GOT3 (cell line): Measurements from ENCODE around the gene CTNND2.

ENCODE experiments used
- DNase-seq: peaks from one replicate; lab custom pipeline; 2025; ENCODE audit warnings: mixed read lengths; lab: John Stamatoyannopoulos, UW

The CTNND2 gene

DNA sequence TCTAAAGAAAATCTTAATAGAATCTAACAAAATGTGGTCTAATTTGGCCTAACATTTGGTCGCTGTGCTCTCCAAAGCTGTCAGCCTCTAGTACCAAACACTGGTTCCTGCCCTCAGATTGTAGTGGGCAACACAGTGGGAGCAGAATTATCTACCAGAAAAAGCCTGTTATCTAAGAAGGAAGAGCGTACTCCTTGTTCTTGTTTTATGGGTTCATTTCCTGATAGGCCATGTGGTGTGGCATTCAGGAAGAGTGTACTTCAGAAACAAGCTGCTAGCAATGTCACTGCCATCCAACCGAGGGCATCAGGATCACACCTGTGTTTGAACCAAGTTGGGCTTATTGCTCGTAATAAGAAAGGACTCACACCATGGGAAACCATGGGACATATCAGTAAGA is 655.3 kb downstream of the CTNND2 start:
- no peak for DNase-seq

DNA sequence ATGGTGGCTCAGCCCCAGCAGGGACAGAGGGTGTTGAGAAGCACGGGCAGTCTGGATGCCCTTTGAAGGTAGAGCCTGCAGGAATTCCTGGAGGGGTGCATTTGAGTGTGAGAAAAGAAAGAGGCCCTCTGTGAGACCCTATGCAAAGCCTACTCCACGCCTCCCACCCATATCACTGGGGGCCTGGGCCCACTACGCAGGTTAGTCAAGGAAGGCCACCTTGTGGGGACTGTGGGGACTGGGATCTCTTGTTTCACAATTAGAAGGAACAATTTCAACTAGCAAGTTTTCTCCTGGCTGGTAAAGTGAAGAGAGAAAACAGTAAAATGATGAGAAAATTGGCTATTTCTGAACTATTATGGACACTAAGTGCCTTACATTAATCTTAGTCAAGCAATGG is 657.0 kb downstream of the CTNND2 start:
- no peak for DNase-seq

DNA sequence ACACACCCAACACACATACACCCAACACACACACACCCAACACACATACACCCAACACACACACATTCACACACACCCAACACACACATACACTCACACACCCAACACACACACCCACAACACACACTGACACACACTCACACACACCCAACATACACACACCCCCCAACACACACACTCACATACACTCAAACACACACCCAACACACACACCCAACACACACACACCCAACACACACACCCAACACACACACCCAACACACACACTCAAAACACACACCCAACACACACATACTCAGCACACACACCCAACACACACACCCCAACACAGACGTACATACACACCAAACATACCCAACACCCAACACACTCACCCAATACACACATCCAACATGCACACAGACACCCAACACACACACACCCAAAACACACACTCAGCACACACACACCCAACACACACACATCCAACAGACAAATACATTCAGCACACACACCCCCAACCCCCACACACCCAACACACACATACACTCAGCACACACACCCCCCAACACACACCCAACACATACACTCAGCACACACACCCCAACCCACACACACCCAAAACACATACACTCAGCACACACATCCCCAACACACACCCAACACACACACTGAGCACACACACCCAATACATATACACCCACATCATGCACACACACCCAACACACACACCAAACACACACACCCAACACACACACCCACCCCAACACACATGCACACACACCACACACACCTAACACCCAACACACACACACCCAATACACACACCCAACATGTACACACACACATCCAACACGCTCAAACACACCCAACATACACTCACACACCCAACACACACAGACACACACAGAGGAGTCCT is 663.7 kb downstream of the CTNND2 start:
- no peak for DNase-seq

DNA sequence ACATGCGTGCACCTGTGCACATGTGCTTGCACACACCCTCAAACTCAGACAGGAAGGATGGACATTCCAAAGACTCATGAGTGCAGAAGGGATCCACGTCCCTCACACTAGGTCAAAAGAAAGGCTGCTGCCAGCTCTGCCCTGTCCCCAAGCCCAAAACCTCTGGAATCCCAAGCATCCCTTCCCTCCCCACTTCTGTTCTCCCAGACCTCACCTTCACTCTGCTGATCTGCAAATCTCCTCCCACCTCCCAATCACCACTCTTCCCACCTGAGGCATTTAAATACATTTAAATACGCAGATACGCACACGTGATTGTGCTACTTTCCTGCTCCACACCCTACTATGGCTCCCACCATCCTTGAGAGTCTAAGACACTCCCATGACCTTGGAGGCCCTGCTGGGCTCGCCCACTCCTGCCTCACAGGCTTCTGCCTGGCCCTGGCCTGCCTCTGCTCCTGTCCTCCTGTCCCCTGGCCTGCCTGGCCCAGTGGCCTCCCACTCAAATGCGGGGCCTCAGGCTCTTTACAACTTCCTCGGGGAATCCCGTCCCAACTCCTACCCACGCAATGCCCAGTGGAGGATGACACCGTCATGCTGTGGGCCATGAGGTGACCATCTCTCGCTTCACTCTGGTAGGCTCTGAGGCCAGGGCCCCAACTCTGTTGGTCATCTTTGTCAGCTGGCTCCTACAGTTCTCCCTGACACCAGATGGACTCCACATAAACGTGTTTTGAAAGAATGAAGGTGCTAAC is 664.8 kb downstream of the CTNND2 start:
- no peak for DNase-seq

DNA sequence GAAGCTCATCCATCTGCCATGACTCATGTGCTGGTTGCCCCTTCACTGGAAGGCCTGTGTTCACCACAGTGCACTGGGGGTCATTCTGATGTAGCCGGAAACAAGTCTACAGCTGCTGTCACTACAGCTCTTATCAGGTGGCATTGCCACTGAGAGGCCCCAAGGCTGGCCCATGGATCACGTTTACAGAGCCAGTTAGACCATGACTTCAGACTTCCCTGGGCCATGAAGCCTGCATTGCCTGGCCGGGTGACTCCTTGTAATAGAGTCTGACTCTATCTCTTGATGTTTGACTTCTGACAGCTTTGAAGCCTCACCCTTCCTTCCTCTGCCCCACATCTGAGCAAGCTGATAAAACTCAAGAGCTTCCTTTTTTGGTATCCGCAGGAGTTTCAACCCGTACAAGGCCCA is 669.7 kb downstream of the CTNND2 start:
- no peak for DNase-seq

DNA sequence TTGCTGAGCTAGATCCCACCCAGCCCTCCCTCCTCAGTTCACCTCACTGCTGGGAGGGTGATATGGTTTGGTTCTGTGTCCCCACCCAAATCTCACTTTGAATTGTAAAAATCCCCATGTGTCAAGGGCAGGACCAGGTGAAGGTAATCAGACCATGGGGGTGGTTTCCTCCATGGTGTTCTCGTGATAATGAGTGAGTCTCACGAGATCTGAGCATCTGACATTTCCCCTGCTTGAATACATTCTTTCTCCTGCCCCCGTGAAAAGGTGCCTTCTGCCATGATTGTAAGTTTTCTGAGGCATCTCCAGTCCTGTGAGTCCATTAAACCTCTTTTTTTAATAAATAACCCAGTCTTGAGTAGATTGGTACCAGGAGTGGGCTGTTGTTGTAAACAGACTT is 673.4 kb downstream of the CTNND2 start:
- DNase-seq = no peak

DNA sequence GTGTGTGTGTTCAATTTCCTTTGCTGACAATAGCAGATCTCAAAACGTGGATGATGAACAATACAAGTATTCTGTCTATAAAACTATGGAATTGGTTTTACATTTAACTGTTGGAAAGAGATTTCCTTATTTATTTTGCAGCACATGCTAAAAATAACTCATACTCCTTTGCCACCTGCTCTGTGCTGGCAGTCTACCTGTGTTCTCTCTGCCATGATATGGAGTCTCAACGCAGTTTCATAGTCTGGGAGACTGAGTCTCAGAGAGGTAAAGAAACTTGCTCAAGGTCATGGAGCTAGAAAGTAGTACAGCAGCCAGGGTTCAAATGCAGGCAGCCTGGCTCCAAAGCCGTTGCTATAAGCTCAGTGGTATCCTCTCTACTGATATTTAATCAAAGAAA is 677.2 kb downstream of the CTNND2 start:
- DNase-seq = no peak

DNA sequence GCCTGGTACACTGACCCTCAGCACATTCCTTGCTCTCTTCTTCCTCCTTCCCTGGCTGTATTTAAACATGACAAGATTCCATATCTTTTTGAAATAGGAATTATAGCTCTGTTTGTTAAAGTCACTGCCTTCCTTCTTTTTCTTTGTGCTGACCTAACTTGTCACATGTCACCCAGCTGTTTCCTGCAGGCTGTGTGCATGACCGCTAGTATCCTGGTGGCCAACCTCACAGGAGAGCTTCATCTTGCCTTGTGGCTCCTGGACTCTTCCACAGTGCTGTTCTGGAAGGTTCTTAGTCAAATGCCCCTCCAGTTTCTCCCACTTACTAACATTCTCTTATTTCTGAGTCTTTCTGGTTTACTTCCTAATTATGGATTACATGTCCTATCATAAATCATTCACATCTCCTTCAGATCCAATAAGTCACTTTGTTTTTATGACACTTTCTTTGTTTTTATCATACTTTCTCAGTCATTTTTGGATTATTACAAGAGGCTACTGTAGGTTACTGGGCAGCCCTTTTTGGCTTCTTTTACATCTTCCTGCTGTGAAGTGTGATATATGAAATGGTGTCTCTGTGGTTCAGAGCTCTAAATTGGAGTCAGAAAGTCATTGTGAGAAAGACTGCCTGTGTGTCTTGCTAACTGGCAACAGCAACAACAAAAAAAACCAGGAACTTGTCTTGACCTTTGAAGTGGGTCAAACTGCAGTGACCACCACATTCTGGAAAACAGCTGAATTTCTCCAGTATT is 679.6 kb downstream of the CTNND2 start:
- no peak for DNase-seq

DNA sequence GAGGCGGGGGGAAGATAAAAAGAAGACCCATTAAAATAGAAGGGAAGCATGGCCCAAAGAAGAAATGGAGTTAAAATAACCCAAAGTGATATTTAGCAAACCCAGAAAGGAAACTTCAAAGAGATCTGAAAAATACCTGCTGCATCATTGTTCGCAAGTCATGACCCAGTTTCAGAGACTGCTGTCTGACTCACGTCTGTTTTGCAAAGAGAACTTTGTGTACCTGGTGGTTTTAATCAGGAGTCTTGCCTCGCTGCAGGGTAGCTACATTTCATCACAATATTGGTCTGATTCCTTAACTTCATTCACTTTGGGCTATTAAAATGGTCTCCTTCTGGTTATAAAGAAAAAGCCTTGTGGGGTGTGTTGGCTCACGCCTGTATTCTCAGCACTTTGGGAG is 682.1 kb downstream of the CTNND2 start:
- DNase-seq = no peak

DNA sequence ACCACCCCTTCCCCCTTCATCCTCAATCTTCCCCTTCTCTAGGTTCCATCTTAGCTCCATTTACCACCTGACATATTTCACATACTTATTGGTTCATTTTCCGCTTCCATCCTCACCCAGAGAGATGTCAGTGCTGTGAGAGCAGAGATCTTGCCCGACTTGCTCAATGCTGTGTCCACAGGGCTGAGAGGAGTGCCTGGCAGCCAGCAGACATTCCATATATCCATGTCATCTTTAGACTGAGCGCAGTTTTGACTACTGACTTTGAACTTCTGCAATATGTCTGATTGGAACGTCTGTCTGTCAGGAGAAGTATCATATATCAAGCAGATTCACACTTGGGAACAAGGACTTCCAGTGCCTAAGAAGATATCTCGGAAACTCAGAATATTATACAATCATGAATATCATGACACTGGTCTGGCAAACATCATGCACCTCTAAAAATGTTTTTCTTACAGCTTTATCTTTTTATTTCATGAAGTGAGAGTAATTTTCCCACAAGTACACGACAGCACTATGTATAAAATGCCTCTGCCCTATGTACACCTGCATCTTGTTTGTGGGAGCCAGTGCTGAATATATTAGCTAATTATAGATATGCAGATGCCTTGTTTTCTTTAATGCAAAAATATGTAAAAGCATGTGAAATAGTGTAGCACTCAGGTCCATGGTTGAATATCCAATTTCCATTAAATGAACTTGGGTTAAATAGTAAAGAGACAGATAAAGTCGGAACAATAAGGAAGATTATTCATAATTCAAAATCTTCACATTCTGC is 689.2 kb downstream of the CTNND2 start:
- DNase-seq = no peak

DNA sequence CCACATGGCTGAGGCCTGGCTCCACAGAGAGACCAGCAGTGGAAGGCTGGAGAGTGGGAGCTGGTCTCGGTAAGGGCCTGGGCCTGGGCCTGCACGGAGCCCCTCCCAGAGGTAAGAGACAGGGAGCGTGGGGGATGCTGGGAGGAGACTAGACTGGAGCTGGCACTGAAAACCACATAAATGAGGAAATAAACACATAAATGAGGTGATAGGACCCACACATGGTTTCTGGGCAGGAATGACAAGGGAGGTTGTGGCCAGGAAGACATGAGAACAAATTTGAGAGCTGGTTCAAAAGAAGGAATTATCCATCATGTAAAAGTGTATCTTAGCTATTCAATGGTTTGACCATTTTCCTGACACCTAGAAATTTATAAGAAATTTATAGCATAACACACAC is 691.5 kb downstream of the CTNND2 start:
- no peak for DNase-seq

DNA sequence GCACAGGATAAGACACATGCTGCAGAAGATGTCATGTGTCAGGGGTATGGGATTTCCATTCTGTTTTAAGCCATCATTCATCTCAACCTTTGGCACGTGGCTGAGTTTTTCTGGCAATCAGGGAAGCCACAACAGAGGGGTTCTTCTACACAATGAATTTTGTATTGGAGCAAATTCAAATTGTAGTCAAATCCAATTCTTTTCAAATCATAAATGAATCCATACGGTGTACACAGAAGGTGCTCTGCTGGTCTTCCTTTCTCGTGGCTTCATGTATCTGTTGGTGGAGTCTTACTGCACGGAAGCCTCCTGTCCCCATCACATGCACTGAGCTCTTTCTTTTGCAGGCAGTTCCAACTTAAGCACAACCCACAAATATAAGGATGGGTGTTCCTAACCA is 706.5 kb downstream of the CTNND2 start:
- DNase-seq = no peak

DNA sequence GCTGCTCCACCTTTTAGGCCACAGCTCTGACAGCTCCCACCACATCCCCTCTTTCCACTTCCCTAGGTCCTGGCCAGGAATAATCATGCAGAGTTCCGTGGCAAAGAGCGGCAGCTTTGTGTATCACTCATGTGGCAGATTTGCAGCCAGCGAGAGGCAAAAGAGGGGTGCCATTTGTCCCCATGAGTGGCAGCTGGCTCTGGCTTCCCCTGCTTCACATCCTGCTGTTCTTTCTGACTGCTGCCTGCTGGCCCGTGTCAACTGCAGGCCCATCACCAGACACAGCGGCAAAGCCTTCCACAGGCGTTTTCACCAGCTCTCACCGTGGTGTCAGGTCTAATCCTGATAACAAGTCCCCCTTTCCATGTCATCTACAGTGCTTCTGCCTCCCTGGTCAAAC is 712.6 kb downstream of the CTNND2 start:
- no peak for DNase-seq

DNA sequence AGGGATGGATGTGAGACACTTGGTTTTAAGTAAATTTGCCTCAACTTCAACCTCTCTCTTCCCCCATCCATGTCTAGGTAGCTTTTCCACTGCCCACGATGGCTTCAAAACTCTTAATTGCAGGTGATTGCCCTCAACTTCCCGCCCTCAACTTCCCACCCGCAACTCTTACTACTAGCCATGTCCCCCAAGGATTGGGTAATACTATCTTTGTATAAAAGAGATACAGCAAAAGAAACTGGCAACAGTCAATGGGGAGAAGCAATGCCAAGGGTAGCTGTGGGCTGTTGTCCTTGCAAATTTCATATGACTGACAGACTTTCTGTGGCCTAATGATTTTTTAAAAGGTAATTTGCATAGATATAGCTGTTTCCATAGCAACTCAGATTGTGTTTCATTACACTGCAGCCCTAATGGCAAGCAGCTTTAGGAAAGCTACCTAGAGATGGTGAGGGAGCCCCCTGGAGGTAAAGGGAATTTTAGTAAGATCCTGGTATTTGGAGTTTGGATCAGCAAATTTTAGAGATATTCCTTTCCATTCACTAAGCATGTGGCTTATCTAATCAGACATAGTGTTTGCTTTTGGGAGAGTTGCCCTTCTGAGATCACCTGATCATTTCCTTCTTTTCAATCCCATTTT is 721.7 kb downstream of the CTNND2 start:
- DNase-seq = no peak

DNA sequence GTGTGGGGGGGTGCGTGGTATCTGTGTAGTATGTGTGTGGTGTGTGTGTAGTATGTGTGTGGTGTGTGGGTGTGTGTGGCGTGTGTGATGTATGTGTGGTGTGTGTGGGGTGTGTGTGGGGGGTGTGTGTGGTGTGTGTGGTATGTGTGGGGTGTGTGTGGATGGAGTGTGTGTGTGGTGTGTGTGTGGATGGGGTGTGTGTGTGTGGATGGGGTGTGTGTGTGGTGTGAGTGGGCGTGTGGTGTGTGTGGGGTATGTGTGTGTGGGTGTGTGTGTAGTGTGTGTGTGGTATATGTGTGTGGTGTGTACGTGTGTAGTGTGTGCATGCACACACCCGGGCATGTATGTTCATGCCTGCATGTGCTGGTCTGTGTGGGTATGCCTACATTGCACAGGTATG is 722.3 kb downstream of the CTNND2 start:
- DNase-seq = no peak

DNA sequence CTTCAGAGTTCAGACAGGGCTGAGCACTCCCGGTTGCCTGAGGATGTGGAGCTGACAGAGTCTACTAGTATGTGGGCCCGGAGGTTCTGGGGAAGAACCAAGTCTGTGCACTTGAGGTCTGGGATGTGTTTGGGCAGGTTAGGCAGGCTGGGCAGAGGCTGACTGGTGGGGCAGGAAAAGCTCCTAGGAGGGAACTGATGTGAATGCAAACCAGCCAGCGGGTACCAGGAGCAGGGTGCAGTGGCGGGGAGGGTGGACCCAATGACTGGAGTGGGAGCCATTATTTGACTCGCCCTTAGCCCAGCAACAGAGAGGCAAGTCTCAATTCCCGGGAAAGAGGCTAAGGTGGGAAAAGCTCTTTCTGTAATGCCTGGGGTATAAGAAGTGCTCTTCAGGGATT is 723.4 kb downstream of the CTNND2 start:
- no peak for DNase-seq

DNA sequence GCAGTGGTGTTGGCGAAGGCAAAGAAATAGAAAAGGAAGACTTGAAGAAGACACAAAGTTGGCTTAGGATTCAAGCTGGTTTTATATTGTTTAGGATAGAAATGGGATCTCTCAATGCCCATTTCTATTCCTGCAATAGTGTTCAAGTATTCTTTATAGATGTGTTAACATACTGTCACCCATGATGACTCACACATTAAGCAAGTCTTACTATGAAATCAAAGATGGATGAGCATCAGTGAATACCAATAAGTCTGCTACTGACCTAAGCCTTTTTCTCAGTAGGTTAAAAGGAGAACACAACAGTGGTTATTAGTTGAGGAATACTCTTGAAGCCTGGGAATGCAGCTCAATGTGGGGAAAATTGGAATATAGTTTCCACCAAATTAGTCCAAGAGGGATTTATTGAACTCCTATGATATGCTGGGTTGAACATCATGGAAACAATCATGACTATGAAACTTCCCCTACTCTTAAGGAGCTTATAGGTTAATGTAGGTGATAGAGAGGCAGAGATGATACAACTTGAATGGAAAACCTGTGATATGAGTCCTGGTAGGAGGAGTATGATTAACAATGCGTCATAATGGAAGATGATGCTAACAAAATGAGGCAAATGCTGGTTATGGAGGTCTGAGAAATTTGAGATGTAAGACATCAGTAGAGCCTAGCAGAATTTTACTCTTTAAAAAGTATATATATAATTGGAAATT is 726.1 kb downstream of the CTNND2 start:
- DNase-seq = no peak

DNA sequence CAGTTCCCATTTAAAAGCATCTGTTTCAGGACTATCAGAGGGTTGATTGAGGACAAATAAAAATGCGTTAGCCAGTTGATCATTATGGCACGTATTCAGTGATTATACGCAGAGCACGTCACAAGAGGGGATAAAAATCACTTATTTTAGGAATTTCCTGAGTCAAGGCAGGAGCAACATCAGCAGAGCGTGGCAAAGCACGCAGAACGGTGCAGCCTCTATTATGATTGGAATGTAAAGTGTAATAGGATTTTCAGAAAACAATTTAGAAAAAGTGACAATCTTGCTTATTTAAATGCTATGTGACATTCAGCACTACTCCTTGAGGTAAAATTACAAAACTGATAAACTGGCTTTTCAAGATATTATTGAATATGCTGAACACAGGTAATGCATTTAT is 729.7 kb downstream of the CTNND2 start:
- DNase-seq = no peak

DNA sequence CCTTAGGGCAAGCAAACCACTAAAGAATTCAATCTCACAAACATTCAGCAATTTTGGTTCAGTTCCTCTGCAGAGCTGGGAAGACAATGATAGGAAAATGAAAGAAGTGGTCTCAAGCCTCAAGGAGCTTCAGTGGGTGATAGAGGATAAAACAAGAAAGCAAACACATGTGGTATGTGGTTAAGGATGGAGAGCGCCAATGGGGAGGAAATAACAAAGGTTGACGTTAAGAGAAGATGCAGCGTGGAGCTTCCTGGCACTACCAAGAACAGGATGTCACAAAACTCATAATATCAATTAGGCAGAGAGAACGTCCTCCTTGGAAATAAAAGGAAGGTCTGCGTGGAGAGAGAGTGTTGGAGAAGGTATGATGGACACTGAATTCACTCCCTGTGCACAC is 731.8 kb downstream of the CTNND2 start:
- DNase-seq = no peak

DNA sequence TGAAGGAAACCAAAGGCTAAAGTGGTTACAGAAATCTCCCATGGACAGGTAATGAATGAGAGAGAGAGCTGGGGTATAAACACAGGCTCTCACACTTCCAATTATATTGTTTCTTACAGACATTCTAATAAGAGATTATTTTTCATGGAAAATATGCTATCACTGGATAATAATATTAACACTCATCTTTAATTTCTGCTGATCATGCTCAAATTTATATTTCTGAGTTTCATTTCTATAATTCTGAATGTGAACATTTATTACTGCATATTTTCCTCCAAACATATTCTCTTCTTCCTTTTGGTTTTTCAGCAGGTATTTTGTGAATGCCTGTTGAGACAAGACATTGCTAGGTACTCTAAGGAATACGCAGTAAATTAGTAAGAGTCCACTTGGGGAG is 733.0 kb downstream of the CTNND2 start:
- DNase-seq = no peak

DNA sequence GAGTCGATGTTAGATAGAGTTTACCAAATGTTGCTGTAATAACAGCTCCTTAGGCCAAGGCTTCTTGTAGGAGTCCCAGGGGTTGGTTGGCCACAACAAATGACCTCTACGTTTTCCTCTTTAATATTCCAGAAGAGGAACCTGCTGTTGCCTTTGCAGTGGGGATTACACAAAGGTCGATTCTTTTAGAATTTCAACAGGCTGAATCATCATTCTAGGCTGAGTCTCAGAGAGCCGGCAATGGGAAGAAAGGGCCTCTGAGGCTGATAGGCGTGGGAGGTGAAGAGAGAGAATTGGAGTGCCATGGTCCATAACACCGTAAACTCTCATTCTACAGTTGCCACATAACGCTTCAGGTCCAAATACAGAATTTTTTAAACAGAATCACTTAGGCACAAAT is 737.3 kb downstream of the CTNND2 start:
- no peak for DNase-seq
